A673 (cell line): ENCODE data around the gene SFSWAP.

Experiments
- CTCF ChIP-seq: fragments of 300-800, 200-600 bp; sonication (generic); conservative IDR thresholded peaks from 2 replicates; pipeline ENCODE4 v1.5.1; 2017; ENCODE audit warnings: low read depth, mild to moderate bottlenecking, antibody characterized with exemption, low read length, moderate library complexity, mixed read lengths
- EZH2 ChIP-seq: fragments of 200-600 bp; sonication (generic); IDR thresholded peaks from 2 replicates; pipeline ENCODE4 v1.6.1; 2017; ENCODE audit warnings: borderline replicate concordance, low read depth, mild to moderate bottlenecking, mixed read lengths, antibody characterized with exemption, low read length; ENCODE audit not compliant: poor library complexity, severe bottlenecking

GRCh38 chr12:131783915-131784541 is 73.1 kb downstream of the SFSWAP start:
- no peak for TF ChIP-seq CTCF
- no peak for TF ChIP-seq EZH2
